T-helper 2 cell treated with Interferon-gamma antibody and Interleukin-4, amounts not matched to agents 100 ng/mL and 5 ng/mL, for 36 hours (primary cell): ENCODE measurements around the gene TMOD3. TPM values are rescaled to one million over a fixed set of nuclear protein-coding genes. Genes with fewer than 3 reads are reported as not detected.
"Not testable (repeated sequence)": the region's sequence is repeated elsewhere in the genome, so short reads cannot be mapped to it uniquely, and the experiment has no call there.

ENCODE experiments used
- intact Hi-C: fragments of 100-400 bp; cut with micrococcal nuclease; formaldehyde crosslinking; loops from one replicate; pipeline ENCODE4 v1.15.1; 2023
- total RNA-seq: library from RNA; stranded (reverse); gene quantifications from 2 replicates; pipeline ENCODE4 v1.2.3, GENCODE V29; 2022

Gene TMOD3
- 60.5 and 60.8 TPM in 2 replicates for total RNA-seq

- intact Hi-C loops, result loop anchor here (1.0 to 5.0 kb wide), 3 partner anchors 33 to 193 kb away; partner anchors contain the start of gene LYSMD2
Measured at GRCh38 chr15:51829376-51830275, at the start of gene TMOD3. Gene TMOD3 (plus strand): TSS chr15:51829653. CDS start chr15:51862885, 33,232 bp downstream.

DNA sequence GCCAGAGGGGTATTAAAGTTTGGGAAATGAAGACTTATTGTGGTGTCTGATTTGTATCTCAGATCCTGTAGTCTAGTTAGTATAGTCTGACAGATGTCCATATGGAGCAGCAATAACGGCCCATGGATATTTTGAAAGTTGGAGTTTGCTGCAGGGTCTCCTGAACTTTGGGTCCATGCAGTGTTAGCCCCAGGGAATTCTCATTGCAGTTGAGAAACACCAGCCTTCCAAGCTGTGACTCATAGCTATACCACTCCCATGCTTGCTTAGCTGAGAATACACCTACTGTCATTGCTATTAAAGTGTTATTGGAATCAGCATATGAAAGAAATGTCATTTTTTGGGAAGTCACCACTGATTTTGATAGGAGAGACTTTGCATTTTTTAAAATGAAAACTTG lies 48.8 kb upstream of the TMOD3 start:
- intact Hi-C loops, result no loop called here

DNA sequence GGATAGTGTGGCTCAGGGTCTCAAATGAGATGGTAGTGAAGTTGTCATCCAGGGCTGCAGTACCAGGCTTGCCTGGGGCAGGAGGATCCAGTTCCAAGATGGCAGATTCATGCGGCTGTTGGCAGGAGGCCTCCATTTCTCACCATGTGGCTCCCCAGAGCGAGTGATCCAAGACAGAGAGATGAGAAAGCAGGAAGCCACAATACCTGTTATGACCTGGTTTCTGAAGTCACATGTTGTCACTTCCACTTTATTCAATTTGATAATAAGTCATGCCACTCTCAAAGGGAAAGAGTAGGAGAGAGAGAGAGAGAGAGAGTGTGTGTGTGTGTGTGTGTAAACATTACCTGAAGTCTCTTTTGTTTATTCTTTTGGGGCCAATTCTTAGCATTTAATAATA lies 47.9 kb upstream of the TMOD3 start:
- intact Hi-C loops, result no loop called here

GRCh38 chr15:51782357-51782896 lies 47.0 kb upstream of the TMOD3 start:
- intact Hi-C loops, result no loop called here

GRCh38 chr15:51783967-51784366 lies 45.5 kb upstream of the TMOD3 start:
- intact Hi-C loops, result no loop called here

GRCh38 chr15:51787130-51787529 lies 42.3 kb upstream of the TMOD3 start:
- intact Hi-C loops, result not testable (repeated sequence)

DNA sequence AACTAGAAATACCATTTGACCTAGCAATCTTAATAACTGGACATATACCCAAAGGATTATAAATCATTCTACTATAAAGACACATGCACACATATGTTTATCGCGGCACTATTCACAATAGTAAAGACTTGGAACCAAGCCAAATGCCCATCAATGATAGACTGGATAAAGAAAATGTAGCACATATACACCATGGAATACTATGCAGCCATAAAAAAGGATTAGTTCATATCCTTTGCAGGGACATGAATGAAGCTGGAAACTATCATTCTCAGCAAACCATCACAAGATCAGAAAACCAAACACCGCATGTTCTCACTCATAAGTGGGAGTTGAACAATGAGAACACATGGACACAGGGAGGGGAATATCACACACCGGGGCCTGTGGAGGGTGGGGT lies 37.0 kb upstream of the TMOD3 start:
- intact Hi-C loops, result not testable (repeated sequence)

DNA sequence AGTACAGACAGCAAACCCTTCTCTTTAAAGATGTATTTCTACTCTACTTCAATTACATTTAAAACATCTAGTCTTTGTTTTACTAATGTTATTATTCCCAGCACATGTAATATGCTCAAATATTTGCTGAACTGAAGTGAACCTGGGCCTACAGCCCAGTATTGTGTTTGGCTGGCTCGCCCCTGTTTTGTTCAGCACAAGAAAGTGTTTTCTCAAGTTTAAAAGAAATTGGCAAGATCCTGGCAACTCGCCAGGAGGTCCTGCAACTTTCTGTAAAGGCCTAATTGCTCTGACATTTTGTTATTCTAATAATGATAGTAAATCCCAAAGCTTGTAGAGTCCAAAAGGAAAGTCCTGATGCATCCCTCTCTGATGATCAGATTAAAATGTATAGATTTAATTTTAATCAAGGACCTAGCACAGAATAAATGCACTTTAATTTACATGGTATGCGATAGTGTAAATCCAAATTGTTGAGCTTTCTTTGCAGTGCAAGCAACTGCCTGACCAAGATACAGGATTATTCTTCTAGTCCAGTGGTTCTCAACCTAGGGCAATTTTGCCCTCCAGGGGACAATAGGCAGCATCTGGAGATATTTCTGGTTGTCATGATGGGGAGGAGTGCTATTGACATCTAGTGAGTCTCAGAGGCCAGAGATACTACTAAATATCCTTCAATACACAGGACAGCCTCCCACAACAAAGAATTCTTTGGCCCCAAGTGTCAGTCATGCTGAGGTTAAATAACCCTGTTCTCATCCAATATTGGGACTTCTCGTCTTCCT lies 35.7 kb upstream of the TMOD3 start:
- intact Hi-C loops, result no loop called here

GRCh38 chr15:51796847-51797401 lies 32.5 kb upstream of the TMOD3 start:
- intact Hi-C loops, result no loop called here

GRCh38 chr15:51798281-51798680 lies 31.2 kb upstream of the TMOD3 start:
- intact Hi-C loops, result no loop called here

DNA sequence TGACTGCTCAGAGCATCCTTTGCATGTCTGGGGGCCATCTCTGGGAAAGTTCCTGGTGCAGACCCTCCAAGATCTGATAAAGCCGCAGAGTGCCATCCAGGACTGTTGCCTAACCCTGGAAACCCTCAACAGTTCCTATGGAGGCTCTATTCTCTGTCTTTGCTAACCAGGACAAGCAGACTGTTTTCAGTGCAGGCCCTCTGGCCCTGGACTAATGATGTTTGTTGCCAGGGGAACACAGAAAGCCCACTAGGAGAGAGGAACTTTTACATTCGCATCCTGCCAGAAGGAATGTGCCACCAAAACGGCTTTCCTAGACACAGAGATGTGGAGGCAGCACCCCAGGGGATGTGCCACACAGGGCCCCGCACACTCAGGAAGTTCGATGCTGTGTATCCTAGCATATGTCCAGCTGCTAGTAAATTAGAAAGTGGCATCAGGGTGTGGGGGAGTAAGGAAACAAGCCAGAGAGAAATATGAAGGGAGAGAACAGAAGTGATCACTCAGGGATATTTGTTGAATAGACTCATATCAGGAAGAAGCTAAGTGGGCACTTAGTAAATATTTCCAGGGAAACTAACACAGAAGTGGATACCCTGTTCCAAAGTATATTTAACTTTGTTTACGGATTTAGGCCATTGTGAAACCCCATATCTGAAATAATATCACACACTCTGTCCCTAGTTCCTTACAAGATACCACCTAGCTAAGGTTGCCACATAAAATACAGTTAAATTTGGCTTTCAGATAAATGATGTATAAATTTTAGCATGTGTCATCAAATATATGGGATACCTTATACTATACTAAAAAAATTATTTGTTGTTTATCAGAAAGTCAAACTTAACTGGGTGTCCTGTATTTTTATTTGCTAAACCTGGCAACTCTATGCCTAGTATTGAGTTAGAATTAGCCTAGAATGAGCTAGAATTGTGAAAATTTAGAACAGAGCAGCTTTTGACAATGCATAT lies 29.9 kb upstream of the TMOD3 start:
- intact Hi-C loops, result no loop called here

- intact Hi-C loops, result no loop called here
Measured at GRCh38 chr15:51801391-51801835, 28.0 kb upstream of the TMOD3 start.

DNA sequence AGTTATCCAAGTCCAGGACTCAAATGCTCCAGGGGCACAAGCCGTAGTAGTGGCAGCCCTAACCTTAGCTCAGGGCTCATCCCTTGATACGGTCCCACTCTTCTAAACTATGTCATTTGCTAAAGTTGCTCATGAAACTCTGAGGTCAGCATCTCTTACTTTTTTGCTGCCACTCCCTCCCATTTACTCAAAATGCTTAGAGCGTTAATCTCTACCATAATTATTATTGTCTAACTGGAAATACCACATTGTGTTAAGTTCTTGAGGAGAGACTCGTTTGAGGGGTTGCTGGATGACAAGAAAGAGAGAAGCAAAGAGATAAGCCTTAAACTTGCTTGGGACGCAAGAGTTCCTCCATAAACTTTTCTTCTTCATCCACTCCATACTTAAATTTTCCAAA lies 26.9 kb upstream of the TMOD3 start:
- intact Hi-C loops, result no loop called here

DNA sequence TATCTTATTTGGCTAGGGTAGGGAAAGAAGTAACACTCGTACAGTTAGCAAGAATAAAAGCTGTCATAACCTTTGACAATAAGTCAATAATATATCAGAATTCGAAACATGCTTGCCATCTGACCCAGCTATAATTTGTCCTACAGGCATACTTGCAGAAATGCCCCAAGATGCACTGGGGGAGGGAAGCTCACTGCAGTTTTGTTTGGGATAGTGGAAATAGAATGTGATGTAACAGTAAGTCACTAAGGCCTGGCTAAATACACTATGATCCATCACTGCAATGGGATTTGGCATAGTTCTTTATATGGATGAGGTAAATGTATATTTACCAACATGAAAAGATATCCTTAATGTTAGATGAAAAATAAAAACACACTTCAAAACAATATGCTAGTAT lies 25.5 kb upstream of the TMOD3 start:
- intact Hi-C loops, result no loop called here

- intact Hi-C loops, result no loop called here
Measured at GRCh38 chr15:51806123-51806522, 23.3 kb upstream of the TMOD3 start.

DNA sequence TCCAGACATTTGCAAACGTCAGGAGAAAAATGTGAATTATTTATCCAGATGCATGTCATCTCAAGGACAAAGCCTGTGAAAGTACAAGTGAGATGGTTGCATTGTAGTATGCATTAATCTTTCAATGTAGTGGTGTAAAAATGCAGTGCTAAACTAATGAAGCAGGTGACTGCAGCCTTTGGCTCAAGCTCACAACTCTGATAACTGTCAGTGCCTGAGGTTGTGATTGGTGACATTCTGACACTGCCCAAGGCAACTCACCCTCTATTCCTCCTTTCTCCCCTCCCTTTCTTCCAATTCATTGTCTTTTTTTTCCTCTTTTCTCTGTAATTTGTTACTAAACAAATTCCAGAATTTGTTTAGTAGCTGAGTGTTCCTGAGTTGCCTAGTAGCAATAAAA lies 20.0 kb upstream of the TMOD3 start:
- intact Hi-C loops, result no loop called here

DNA sequence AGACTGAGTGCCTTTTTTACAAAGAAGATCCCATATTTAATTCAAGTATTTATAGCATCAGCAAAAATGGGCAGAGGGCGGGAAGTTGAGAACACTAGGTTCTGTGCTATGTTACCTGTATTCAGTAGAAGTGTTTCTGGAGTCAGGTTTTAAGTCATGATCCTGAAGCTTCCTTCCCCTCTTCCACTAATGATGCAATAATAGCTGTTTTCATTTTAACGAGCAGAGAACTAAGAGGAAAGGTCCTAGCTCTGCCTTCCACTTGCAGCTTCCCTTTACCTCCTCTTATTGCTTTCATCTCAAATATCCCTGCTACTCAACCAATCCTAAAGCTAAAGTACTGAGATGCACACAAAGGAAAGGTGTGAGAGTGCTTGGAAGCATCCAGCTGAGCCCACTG lies 16.9 kb upstream of the TMOD3 start:
- intact Hi-C loops, result no loop called here

- intact Hi-C loops, result no loop called here
Measured at GRCh38 chr15:51814606-51815005, 14.8 kb upstream of the TMOD3 start.

DNA sequence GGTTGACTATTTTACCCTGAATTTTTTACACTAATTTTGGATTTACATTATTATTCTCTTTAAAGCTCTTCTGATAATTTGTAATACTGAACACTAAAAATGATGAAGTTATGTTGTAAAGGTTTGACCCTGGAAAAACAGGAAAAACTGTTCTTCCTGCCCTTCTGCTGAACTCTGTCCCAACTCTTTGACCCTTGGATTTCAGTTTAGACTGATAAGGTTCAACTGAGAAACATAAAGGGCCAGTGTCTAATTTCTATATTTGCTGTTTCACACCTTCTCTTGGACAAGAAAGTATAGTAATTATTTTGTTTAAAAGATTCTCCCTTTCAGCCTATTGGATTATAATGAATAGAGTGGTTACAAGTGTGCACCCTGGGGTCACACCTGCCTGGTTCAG lies 12.8 kb upstream of the TMOD3 start:
- intact Hi-C loops, result no loop called here

- intact Hi-C loops, result no loop called here
Measured at GRCh38 chr15:51818150-51818549, 11.3 kb upstream of the TMOD3 start.

DNA sequence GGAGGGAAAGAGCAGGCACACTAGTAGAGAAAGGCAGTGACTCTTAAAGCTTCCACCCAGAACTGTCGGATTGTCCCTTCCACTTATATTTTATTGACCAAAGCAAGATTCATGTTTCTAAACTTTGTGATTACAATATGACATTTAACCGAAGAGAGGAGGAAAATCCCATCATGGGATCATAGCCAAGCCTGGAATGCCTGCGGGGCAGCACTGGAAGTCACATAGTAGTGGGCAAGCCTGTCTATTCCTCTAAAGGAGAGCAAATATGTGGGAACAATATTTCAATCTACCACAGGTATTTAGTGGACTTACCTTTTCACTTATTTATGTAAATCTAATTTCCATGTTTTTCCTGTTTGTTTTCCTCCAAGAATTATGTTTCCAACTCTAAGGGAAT lies 3.8 kb upstream of the TMOD3 start:
- intact Hi-C loops, result no loop called here
